ENCODE data around the gene PLET1.
"Not testable (repeated sequence)": the region's sequence is repeated elsewhere in the genome, so short reads cannot be mapped to it uniquely, and the experiment has no call there.

Gene PLET1

GRCh38 chr11:112200252-112200651, 60.4 kb downstream of the PLET1 start:
- DNase-seq = no peak

DNA sequence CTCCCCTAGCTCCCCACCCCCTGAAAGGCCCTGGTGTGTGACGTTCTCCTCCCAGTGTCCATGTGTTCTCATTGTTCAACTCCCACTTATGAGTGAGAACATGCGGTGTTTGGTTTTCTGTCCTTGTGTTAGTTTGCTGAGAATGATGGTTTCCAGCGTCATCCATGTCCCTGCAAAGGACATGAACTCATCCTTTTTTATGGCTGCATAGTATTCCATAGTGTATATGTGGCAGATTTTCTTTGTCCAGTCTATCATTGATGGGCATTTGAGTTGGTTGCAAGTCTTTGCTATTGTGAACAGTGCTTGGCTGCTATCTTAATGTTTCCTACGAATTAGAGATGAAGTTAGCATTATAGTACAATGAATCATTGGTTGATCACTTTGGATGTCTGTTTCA, 61.6 kb downstream of the PLET1 start:
- not testable (repeated sequence) for DNase-seq

Data from NCI-H524 treated with DMSO at 0.1 percent for 48 hours (cell line).